GM18507 (cell line): ENCODE measurements around the gene SBNO2.
A peak's percentile ranks its signal among the peaks of the same experiment; 100 is the strongest.

Source experiments
- DNase-seq: peaks from one replicate; pipeline ENCODE4 v3.0.0; 2011; ENCODE audit warnings: low read depth; ENCODE audit not compliant: insufficient read length; ENCODE audit errors: extremely low spot score
- FAIRE-seq: peaks from 2 replicates; lab custom pipeline; 2011; peaks lifted over from hg19 to GRCh38; lab: Jason Lieb, UNC

SBNO2 gene

DNA sequence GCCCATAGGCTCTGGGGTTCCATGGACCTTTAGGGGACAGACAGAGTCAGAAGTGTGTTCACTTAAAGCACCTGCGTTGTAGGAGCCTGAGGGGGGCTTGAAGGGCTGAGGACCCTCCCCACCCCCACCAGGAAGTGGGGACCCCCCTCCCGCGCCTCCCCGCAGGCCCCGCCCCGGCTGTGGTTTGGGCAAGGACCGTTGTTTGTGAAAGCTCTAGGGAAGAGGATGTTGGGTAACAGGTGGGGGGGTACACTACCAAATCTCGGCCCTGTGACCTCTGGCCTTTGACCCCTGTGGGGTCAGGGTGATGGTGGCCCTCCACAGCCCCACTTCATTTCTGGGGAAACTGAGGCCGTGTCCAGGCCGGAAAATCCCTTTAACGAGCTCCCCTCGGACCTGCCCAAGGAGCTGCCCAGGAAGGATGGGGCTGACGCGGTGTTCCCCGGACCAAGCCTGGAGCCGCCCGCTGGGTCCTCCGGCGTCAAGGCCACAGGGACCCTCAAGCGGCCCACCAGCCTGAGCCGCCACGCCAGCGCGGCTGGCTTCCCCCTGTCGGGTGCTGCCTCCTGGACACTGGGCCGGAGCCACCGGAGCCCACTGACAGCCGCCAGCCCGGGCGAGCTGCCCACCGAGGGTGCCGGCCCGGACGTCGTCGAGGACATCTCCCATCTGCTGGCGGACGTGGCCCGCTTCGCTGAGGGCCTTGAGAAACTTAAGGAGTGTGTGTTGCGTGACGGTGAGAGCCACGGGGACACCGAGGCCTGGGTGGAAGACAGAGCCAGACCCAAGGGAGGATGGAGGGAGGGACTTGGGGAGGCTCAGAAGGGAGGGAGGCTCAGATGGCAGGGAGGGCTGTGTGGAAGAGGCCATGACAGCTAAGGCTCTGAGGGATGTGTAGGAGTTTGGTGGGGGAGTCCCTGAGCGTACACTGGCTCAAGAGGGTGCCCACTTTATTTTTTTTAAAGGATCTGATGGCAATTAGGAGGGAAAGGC is 105.8 kb downstream of the SBNO2 start:
- DNase-seq (no peak), FAIRE-seq (peak; percentile 88)

DNA sequence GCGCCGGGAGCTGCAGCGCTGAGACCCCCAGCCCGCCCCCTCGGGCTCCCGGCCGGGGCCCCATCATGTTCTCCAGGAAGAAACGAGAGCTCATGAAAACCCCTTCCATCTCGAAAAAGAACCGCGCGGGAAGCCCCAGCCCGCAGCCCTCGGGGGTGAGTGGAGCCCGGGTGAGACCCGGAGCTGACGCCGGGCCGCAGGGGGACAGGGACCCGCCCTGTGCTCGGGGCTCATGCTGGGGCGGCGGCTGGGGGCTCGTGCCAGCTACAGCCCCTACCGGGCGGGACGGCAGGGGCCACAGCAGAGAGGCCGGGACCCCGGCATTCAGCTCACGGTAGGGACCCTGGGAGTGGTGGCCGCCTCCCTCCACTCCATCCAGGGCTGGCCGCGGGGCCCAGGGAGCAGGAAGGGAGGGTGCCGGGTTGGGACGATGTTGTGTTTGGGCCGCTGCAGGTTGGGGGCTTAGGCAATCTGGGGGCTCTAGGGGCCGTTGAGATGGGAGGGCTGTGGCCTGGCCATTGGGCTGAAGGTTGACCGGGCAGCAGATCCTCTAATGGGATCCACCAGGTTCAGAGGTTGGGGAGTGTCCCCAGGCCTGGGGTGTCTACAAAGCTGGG is 106.6 kb downstream of the SBNO2 start:
- DNase-seq (no peak), FAIRE-seq (no peak)

DNA sequence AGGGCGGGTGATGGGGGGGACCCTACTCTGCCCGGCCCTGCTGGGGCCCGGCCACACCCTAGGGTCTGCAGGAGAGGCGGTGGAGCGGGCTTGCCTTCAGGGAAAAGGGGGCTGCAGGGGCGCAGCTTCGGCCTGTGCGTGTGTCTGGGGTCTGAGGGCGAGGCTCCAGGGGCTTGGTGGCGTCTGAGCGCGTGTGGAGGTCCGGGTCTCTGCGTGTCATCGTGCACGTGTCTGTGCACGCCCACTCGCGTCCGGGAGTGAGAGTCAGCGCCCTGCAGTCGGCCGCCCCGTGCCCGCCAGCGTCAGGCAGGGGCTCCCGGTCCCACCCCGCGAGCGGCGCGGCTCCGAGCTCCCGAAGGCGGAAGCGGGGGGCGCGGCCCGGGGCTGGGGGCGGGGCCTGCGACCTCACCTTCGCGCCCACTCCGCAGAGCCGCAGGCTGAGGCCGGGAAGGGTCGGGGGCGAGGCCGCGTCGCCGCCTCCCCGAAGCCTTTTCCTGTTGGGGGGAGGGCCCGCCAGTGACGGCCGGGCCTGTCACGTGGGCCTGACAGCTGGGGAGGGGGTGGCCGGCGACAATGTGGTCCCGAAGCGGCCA is 107.2 kb downstream of the SBNO2 start, which contains the start of gene ARHGAP45:
ARHGAP45 (plus strand) TSS at position 420 of the 593 bp plus-strand sequence. CDS start 239 bp downstream, outside the sequence.
- DNase-seq (peak; percentile 62), FAIRE-seq (peak; percentile 81)

DNA sequence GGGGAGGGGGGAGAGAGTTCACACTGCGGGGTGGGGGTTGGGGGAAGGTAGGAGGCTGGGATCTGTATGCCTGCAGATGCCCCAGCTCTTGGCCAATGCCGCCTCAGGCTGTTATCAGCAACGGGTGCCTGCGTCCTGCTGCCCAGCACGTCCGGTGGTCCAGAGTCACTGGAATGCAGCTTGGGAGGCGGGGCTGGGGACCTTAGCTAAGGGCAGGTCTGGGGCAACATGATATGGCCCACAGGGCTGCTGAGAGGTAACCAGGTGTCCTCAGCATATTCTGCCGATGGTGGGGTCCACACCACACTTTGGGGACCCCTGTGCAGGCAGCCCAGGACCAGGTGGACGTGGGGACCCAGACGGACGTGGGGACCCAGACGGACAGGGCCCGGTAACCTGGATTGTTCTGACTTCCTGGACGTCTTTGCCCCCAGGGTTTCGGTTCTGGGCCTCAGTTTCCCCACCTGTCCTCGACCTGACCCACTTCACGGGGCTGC is 107.8 kb downstream of the SBNO2 start:
- DNase-seq (no peak), FAIRE-seq (no peak)

GRCh38 chr19:1065606-1066109 is 108.4 kb downstream of the SBNO2 start:
- DNase-seq: no peak

GRCh38 chr19:1064661-1065605 is 109.1 kb downstream of the SBNO2 start:
- FAIRE-seq: peak; percentile 78
- peak; percentile 52 for DNase-seq

More at GRCh38 chr19:1065606-1066109, 108.4 kb downstream of the SBNO2 start:
- no peak for FAIRE-seq

DNA sequence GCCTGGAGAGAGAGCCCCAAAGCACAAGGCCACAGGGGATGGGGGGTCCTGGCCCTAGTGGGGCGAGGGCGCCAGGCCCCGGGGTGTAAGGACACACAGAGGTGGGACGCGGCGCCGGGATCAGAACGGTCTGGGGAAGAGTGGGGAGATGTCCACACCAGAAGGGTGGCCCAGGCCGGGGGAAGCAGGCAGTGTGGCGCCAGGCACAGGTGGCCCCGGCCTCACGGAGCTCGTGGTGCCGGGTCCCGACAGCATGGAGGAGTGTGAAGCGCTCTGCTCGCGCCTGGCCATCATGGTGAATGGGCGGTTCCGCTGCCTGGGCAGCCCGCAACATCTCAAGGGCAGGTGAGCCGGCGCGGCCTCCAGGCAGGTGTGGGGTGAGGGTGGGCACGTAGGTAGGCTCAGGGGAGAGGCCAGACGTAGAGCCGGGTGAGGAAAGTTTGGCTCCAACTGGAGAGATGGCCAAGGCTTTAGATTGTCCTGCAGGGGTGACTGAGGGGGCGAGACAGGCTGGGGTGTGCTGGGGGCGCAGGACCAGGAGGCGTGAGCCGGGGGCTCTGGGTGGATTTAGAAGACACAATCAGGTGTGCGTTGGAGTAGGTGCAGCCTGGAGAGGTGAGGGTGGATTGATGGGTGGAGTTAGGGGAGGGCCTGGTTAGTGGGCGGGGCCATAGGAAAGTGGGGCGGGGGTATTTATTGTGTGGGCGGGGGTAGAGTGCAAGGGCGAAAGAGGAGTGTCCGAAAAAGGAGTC is 110.0 kb downstream of the SBNO2 start:
- DNase-seq (no peak), FAIRE-seq (no peak)

- FAIRE-seq (peak; percentile 74), DNase-seq (no peak)
Observed at GRCh38 chr19:1063030-1063908, 110.8 kb downstream of the SBNO2 start.

GRCh38 chr19:1062387-1063029 is 111.6 kb downstream of the SBNO2 start:
- FAIRE-seq (no peak), DNase-seq (no peak)

GRCh38 chr19:1061987-1062386 is 112.1 kb downstream of the SBNO2 start:
- DNase-seq (no peak), FAIRE-seq (no peak)

DNA sequence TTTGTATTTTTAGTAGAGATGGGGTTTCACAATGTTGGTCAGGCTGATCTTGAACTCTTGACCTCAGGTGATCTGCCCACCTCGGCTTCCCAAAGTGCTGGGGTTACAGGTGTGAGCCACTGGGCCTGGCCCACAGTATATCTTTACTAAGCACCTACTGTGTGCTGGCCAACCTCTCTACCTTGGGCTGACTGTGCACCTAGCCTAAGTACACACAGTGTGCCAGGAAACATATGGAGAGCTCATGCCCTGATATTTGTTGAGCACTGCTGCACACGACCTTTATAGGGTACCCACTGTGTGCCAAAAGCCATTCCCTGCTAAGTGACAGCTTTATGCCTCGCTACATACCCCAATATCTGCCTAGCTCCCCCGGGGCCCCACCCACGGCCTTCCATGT is 113.4 kb downstream of the SBNO2 start:
- DNase-seq (no peak), FAIRE-seq (no peak)

DNA sequence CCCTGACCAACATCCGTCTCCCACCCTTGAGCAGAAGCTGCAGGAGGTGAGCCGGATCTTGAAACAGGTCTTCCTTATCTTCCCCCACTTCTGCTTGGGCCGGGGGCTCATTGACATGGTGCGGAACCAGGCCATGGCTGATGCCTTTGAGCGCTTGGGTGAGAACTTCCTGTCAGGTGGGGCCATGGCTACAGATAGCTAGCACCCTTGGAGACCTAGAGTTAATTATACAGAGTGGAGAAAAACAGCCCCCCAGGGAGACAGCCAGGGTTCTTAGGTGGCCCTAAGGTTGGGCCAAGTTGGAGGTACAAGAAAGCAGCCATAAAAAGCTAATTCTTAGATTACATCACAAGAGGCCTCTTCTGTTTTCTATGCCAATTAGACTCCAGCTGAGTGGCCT is 116.0 kb downstream of the SBNO2 start:
- DNase-seq: no peak
- FAIRE-seq: no peak
